Astrocyte (in vitro differentiated cells and primary cell): ENCODE measurements around the gene CPLX3. TPM values are rescaled to one million over a fixed set of nuclear protein-coding genes. Genes with fewer than 3 reads are reported as not detected.

Source experiments
- DNase-seq: peaks from one replicate; pipeline ENCODE4 v3.0.0-alpha.2; 2010; ENCODE audit warnings: low read depth
- FAIRE-seq: peaks from 2 replicates; lab custom pipeline; 2011; peaks lifted over from hg19 to GRCh38; lab: Jason Lieb, UNC
- H2AFZ ChIP-seq: 2 replicates; pipeline ENCODE4 v1.6.0; 2012; ENCODE audit warnings: low read depth, low read length, inconsistent platforms
- H3K27ac ChIP-seq: 2 replicates; pipeline ENCODE4 v1.5.1; 2011; ENCODE audit warnings: low read depth, low read length, inconsistent platforms
- H3K27me3 ChIP-seq: 2 replicates; pipeline ENCODE4 v1.6.0; 2011; ENCODE audit warnings: low read length, inconsistent platforms; ENCODE audit not compliant: insufficient read depth
- H3K36me3 ChIP-seq: 2 replicates; pipeline ENCODE4 v1.5.1; 2011; ENCODE audit warnings: low read length, inconsistent platforms; ENCODE audit not compliant: insufficient read depth
- H3K4me1 ChIP-seq: 2 replicates; pipeline ENCODE4 v1.5.1; 2011; ENCODE audit warnings: low read length, inconsistent platforms; ENCODE audit not compliant: insufficient read depth
- H3K4me2 ChIP-seq: 2 replicates; pipeline ENCODE4 v1.6.0; 2012; ENCODE audit warnings: low read length, inconsistent platforms
- H3K4me3 ChIP-seq: 2 replicates; pipeline ENCODE4 v1.5.1; 2011; ENCODE audit warnings: low read depth, mild to moderate bottlenecking, low read length, inconsistent platforms; ENCODE audit not compliant: insufficient read depth
- H3K79me2 ChIP-seq: 2 replicates; pipeline ENCODE4 v1.6.0; 2012; ENCODE audit warnings: mild to moderate bottlenecking, low read length, inconsistent platforms; ENCODE audit not compliant: insufficient read depth
- H3K9ac ChIP-seq: 2 replicates; pipeline ENCODE4 v1.6.0; 2012; ENCODE audit warnings: mild to moderate bottlenecking, low read length, inconsistent platforms
- H3K9me3 ChIP-seq: 2 replicates; pipeline ENCODE4 v1.5.1; 2012; ENCODE audit warnings: low read depth, mild to moderate bottlenecking, low read length, inconsistent platforms; ENCODE audit not compliant: insufficient read depth
- H4K20me1 ChIP-seq: 2 replicates; pipeline ENCODE4 v1.6.0; 2012; ENCODE audit warnings: low read length, inconsistent platforms; ENCODE audit not compliant: insufficient read depth
- H3K27ac Mint-ChIP-seq: one replicate; pipeline ENCODE4 v1.8.0; 2021; ENCODE audit warnings: mild to moderate bottlenecking, mixed read lengths; ENCODE audit not compliant: unreplicated experiment
- H3K27me3 Mint-ChIP-seq: one replicate; pipeline ENCODE4 v1.8.0; 2021; ENCODE audit warnings: low read depth, mixed read lengths; ENCODE audit not compliant: unreplicated experiment
- H3K36me3 Mint-ChIP-seq: one replicate; pipeline ENCODE4 v1.8.0; 2021; ENCODE audit warnings: low read depth, mixed read lengths; ENCODE audit not compliant: unreplicated experiment
- H3K4me1 Mint-ChIP-seq: one replicate; pipeline ENCODE4 v1.8.0; 2021; ENCODE audit warnings: low read depth, mixed read lengths; ENCODE audit not compliant: unreplicated experiment
- H3K4me3 Mint-ChIP-seq: one replicate; pipeline ENCODE4 v1.8.0; 2021; ENCODE audit warnings: mild to moderate bottlenecking, moderate library complexity, mixed read lengths; ENCODE audit not compliant: unreplicated experiment
- H3K9me3 Mint-ChIP-seq: one replicate; pipeline ENCODE4 v1.8.0; 2021; ENCODE audit warnings: mild to moderate bottlenecking, mixed read lengths; ENCODE audit not compliant: unreplicated experiment
- EZH2 ChIP-seq: IDR thresholded peaks from 2 replicates; pipeline ENCODE4 v1.6.1; 2012; ENCODE audit warnings: mild to moderate bottlenecking, low read length, inconsistent platforms; ENCODE audit not compliant: insufficient read depth
- total RNA-seq: library from RNA; stranded (reverse); gene quantifications from 2 replicates; pipeline ENCODE4 v1.2.1, GENCODE V29; 2021
- TF ChIP-seq, protein P1 (sequence below): IDR thresholded peaks from 2 replicates; pipeline ENCODE4 v1.5.1; 2011; ENCODE audit warnings: low read depth, mild to moderate bottlenecking, inconsistent platforms, low read length, moderate library complexity; ENCODE audit not compliant: insufficient read depth

Gene CPLX3
- total RNA-seq, 1 donor from 2014 or later: not detected

DNA sequence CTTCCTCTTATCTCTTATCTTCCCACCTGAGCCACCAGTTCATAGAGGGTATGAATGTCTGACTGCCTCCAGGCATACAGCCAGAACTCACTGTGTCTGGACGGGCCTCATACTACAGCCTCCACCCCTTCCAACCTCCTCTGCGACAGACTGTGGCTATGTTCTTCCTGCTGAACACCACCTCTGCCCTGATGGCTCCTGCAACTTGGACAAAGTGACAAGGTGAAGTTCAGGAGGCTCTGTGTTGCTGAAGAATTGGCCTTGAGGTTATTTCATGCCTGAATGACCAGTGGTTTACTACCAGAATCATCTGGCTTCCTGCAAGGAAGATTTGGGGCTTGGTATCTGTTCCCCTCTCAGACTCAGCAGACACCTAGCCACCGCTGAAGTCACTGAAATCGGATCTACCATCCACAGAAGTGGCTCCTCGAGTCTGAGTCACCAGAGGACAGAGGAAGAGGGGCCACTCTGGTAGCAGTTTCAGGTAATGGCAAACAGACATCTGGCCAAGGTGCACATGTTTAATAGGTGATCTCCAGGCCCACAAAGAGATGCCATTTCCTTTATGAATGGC is 30.7 kb downstream of the CPLX3 start:
- H3K27ac Mint-ChIP-seq: no peak overlapping the region
- H3K36me3 Mint-ChIP-seq: peaks cover 6% of the 10 kb centered on the region
- no peaks in the 10 kb centered on the region for H3K27me3 ChIP-seq
- FAIRE-seq (no peak), DNase-seq (no peak)
- no peaks in the 10 kb centered on the region for H3K9me3 ChIP-seq
- no peak overlapping the region for H3K9ac ChIP-seq
- H3K36me3 ChIP-seq: peaks cover 4% of the 10 kb centered on the region
- H3K4me1 Mint-ChIP-seq: peaks cover 2% of the 10 kb centered on the region
- no peak overlapping the region for H2AFZ ChIP-seq
- H3K4me3 Mint-ChIP-seq: no peak overlapping the region
- TF ChIP-seq, protein P1, sequence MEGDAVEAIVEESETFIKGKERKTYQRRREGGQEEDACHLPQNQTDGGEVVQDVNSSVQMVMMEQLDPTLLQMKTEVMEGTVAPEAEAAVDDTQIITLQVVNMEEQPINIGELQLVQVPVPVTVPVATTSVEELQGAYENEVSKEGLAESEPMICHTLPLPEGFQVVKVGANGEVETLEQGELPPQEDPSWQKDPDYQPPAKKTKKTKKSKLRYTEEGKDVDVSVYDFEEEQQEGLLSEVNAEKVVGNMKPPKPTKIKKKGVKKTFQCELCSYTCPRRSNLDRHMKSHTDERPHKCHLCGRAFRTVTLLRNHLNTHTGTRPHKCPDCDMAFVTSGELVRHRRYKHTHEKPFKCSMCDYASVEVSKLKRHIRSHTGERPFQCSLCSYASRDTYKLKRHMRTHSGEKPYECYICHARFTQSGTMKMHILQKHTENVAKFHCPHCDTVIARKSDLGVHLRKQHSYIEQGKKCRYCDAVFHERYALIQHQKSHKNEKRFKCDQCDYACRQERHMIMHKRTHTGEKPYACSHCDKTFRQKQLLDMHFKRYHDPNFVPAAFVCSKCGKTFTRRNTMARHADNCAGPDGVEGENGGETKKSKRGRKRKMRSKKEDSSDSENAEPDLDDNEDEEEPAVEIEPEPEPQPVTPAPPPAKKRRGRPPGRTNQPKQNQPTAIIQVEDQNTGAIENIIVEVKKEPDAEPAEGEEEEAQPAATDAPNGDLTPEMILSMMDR: no peak
- no peak for TF ChIP-seq EZH2
- peaks cover 36% of the 10 kb centered on the region for H3K79me2 ChIP-seq
- H3K4me1 ChIP-seq: no peaks in the 10 kb centered on the region
- H3K27ac ChIP-seq: no peak overlapping the region
- no peak overlapping the region for H3K4me2 ChIP-seq
- H3K4me3 ChIP-seq: no peak overlapping the region
- no peaks in the 10 kb centered on the region for H3K27me3 Mint-ChIP-seq
- peaks cover 55% of the 10 kb centered on the region for H4K20me1 ChIP-seq
- H3K9me3 Mint-ChIP-seq: no peaks in the 10 kb centered on the region

DNA sequence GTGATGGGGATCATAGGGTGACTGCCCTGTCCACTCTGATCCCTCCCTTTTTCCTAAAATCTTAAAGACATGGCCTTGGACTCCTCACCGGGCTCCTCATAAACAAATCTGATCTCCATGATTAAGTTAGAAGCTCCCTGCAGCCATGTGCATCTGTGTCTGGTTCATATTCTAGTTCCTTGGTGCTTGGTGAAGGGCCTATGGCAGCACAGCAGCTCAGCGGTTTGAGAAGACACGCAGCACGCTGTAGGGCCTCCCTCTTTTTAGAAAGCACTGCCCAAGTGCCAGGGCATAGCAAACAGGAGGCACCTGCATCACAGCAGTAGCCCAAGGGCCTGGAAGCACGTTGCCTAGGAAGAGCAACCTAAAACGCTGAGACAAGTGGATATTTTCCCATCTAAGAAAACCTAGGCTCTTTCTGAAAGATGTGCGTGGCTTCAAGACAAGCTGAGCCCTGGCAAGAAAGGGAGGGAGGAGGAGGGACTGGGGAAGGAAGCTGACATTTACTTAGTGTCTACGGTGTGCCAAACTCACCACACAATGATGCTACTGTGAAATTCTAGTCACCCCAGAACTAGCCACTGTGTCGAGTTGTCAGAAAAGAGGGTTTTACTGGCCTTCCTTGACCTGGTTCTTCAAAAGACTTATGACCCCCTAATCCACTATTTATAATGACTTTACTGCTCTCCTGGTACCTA is 31.4 kb downstream of the CPLX3 start:
- H3K36me3 Mint-ChIP-seq: peaks cover 4% of the 10 kb centered on the region
- peaks cover 36% of the 10 kb centered on the region for H3K79me2 ChIP-seq
- no peaks in the 10 kb centered on the region for H3K36me3 ChIP-seq
- peaks cover 2% of the 10 kb centered on the region for H3K4me1 Mint-ChIP-seq
- no peaks in the 10 kb centered on the region for H3K4me1 ChIP-seq
- no peak overlapping the region for H3K4me3 ChIP-seq
- no peaks in the 10 kb centered on the region for H3K27me3 ChIP-seq
- no peaks in the 10 kb centered on the region for H3K9me3 Mint-ChIP-seq
- no peak overlapping the region for H3K9ac ChIP-seq
- H2AFZ ChIP-seq: no peak overlapping the region
- no peak overlapping the region for H3K4me2 ChIP-seq
- H3K27me3 Mint-ChIP-seq: no peaks in the 10 kb centered on the region
- TF ChIP-seq, protein P1: no peak
- TF ChIP-seq EZH2: no peak
- no peaks in the 10 kb centered on the region for H3K9me3 ChIP-seq
- no peak for DNase-seq
- no peak for FAIRE-seq
- no peak overlapping the region for H3K27ac Mint-ChIP-seq
- H3K4me3 Mint-ChIP-seq: no peak overlapping the region
- H3K27ac ChIP-seq: no peak overlapping the region
- peaks cover 59% of the 10 kb centered on the region for H4K20me1 ChIP-seq

DNA sequence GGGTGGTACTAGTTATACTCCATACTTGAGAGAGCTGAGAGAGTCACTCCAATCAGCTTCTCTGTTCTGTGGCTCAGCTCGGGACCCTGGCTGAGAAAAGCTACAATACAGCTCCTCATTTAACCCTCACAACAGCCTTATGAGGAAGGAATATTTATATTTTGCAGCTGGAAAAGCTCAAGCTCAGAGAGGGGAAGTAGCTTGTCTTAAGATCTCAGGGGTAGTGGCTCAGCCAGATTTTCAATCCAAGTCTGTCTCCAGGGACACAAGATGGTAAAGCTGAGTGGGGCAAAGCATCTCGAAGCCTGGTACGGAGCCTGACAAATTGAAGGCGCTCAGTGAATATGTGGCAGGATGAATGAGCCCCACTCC is 31.9 kb downstream of the CPLX3 start:
- Histone ChIP-seq H4K20me1 (peaks cover 63% of the 10 kb centered on the region), H3K79me2 (peaks cover 36% of the 10 kb centered on the region), H3K9me3 (no peaks in the 10 kb centered on the region), H3K4me2 (no peak overlapping the region), H3K27me3 (no peaks in the 10 kb centered on the region), H2AFZ (no peak overlapping the region), H3K36me3 (no peaks in the 10 kb centered on the region), H3K27ac (no peak overlapping the region), H3K9ac (no peak overlapping the region), H3K4me3 (no peak overlapping the region), H3K4me1 (peaks cover 2% of the 10 kb centered on the region)
- H3K9me3 Mint-ChIP-seq: no peaks in the 10 kb centered on the region
- TF ChIP-seq, protein P1: no peak
- TF ChIP-seq EZH2: no peak
- DNase-seq (no peak), FAIRE-seq (no peak)
- peaks cover 4% of the 10 kb centered on the region for H3K36me3 Mint-ChIP-seq
- no peak overlapping the region for H3K4me3 Mint-ChIP-seq
- H3K27me3 Mint-ChIP-seq: no peaks in the 10 kb centered on the region
- peaks cover 2% of the 10 kb centered on the region for H3K4me1 Mint-ChIP-seq
- no peak overlapping the region for H3K27ac Mint-ChIP-seq
